AG10803 (cell line): Measurements from ENCODE around the gene INAFM2.

Source experiments
- DNase-seq: peaks from one replicate; pipeline ENCODE4 v3.0.0; 2010; ENCODE audit warnings: low read depth
- H3K4me3 ChIP-seq: 2 replicates; pipeline ENCODE4 v1.5.1; 2011; ENCODE audit warnings: mild to moderate bottlenecking, low read length, control low read depth
- CTCF ChIP-seq: conservative IDR thresholded peaks from 2 replicates; pipeline ENCODE4 v1.5.1; 2011; ENCODE audit warnings: mild to moderate bottlenecking, low read length, control low read depth, inconsistent platforms

The INAFM2 gene

GRCh38 chr15:40327457-40327856 is 4.0 kb downstream of the INAFM2 start:
- H3K4me3 ChIP-seq, result no peak overlapping the region
- no peak for DNase-seq
- TF ChIP-seq CTCF, result no peak

GRCh38 chr15:40328176-40328575 is 4.7 kb downstream of the INAFM2 start:
- H3K4me3 ChIP-seq, result no peak overlapping the region
- TF ChIP-seq CTCF, result no peak
- DNase-seq, result peak; percentile 81

GRCh38 chr15:40328751-40329150 is 5.3 kb downstream of the INAFM2 start:
- H3K4me3 ChIP-seq, result no peak overlapping the region
- no peak for TF ChIP-seq CTCF
- no peak for DNase-seq

- H3K4me3 ChIP-seq, result no peak overlapping the region
- no peak for TF ChIP-seq CTCF
- DNase-seq, result no peak
Measured at GRCh38 chr15:40329804-40330203, 6.3 kb downstream of the INAFM2 start.

GRCh38 chr15:40330368-40330836 is 6.9 kb downstream of the INAFM2 start:
- DNase-seq, result peak; percentile 82
- H3K4me3 ChIP-seq, result no peak overlapping the region
- no peak for TF ChIP-seq CTCF

GRCh38 chr15:40331026-40331425 is 7.5 kb downstream of the INAFM2 start:
- TF ChIP-seq CTCF, result no peak

GRCh38 chr15:40331637-40332036 is 8.1 kb downstream of the INAFM2 start:
- DNase-seq, result no peak
- no peak overlapping the region for H3K4me3 ChIP-seq
- TF ChIP-seq CTCF, result no peak

More at GRCh38 chr15:40331026-40331425, 7.5 kb downstream of the INAFM2 start:
- DNase-seq, result no peak
- no peak overlapping the region for H3K4me3 ChIP-seq
